Nephron progenitor cell (in vitro differentiated cells): ENCODE data around the gene SLC29A3.
A peak's percentile ranks its signal among the peaks of the same experiment; 100 is the strongest.

Experiments used
- DNase-seq: peaks from one replicate; pipeline ENCODE4 v3.0.0; 2021
- H3K27ac Mint-ChIP-seq: 2 replicates; pipeline ENCODE4 v1.8.0; 2021; ENCODE audit warnings: mild to moderate bottlenecking, moderate library complexity, mixed read lengths
- H3K27me3 Mint-ChIP-seq: 2 replicates; pipeline ENCODE4 v1.8.0; 2021; ENCODE audit warnings: mild to moderate bottlenecking, low read depth, mixed read lengths; ENCODE audit not compliant: poor library complexity
- H3K36me3 Mint-ChIP-seq: 2 replicates; pipeline ENCODE4 v1.8.0; 2021; ENCODE audit warnings: low read depth, mixed read lengths
- H3K4me1 Mint-ChIP-seq: 2 replicates; pipeline ENCODE4 v1.8.0; 2021; ENCODE audit warnings: mixed read lengths
- H3K4me3 Mint-ChIP-seq: 2 replicates; pipeline ENCODE4 v1.8.0; 2021; ENCODE audit warnings: mild to moderate bottlenecking, moderate library complexity, mixed read lengths
- H3K9me3 Mint-ChIP-seq: 2 replicates; pipeline ENCODE4 v1.8.0; 2021; ENCODE audit warnings: mild to moderate bottlenecking, moderate library complexity, mixed read lengths
- TF ChIP-seq, protein P1 (sequence below): fragments of 200-600 bp; sonication (generic); IDR thresholded peaks from 2 replicates; pipeline ENCODE4 v1.5.0; 2021; ENCODE audit warnings: antibody characterized with exemption

The SLC29A3 gene

DNA sequence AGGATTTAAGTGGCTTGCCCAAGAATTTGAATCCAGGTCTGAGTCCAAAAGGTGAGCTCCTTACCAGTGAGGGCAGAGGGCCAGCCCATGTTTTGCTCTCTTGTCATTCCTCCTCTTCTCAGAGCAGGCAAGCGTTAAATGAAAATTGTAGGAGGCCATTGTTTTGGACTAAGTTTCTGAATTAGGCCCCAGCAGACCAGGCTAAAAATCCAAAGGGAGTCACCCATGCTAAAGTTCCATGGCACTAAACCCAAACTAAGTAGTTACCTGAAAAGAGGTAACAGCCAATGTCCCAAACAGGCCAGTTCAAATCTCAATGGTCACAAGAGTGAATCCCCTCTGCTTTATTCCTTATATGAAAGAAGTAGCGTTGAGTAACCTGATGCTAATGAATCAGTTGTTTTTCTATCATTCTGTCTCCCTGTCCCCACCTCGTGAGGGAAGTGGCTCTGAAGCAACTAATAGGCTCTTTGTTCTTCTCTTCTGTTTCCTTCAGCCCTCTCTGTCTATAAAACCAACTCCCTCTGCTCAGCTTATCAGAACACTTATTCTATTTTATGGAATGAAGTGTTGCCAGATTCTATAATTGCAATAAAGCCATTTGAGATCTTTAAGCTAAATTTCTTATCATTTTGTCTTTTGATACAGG, 60.2 kb downstream of the SLC29A3 start:
- H3K9me3 Mint-ChIP-seq = no peaks in the 10 kb centered on the region
- H3K4me3 Mint-ChIP-seq = no peak overlapping the region
- H3K4me1 Mint-ChIP-seq = peaks cover 6% of the 10 kb centered on the region
- no peak for DNase-seq
- no peak overlapping the region for H3K27ac Mint-ChIP-seq
- TF ChIP-seq, protein P1, sequence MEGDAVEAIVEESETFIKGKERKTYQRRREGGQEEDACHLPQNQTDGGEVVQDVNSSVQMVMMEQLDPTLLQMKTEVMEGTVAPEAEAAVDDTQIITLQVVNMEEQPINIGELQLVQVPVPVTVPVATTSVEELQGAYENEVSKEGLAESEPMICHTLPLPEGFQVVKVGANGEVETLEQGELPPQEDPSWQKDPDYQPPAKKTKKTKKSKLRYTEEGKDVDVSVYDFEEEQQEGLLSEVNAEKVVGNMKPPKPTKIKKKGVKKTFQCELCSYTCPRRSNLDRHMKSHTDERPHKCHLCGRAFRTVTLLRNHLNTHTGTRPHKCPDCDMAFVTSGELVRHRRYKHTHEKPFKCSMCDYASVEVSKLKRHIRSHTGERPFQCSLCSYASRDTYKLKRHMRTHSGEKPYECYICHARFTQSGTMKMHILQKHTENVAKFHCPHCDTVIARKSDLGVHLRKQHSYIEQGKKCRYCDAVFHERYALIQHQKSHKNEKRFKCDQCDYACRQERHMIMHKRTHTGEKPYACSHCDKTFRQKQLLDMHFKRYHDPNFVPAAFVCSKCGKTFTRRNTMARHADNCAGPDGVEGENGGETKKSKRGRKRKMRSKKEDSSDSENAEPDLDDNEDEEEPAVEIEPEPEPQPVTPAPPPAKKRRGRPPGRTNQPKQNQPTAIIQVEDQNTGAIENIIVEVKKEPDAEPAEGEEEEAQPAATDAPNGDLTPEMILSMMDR = no peak
- H3K36me3 Mint-ChIP-seq = no peaks in the 10 kb centered on the region
- H3K27me3 Mint-ChIP-seq = peaks cover 28% of the 10 kb centered on the region

DNA sequence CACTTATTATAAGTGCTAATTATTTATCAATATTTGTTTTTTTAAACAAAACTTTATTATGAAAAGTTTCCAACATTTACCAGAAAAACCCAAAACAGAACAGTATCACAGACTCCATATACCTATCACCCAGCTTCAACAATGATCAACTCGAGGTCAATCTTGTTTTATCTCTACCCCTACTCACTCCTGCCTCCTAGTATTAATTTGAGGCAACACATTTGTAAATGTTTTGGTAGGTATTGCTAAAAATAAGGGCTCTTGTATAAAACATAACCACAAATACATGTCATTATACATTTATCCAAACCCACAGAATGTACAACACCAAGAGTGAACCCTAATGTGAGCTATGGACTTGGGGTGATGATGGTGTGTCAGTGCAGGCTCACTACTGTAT, 61.8 kb downstream of the SLC29A3 start:
- H3K27me3 Mint-ChIP-seq = peaks cover 16% of the 10 kb centered on the region
- TF ChIP-seq, protein P1 = no peak
- no peak for DNase-seq
- no peaks in the 10 kb centered on the region for H3K36me3 Mint-ChIP-seq
- no peaks in the 10 kb centered on the region for H3K9me3 Mint-ChIP-seq
- no peak overlapping the region for H3K27ac Mint-ChIP-seq
- H3K4me3 Mint-ChIP-seq = no peak overlapping the region
- H3K4me1 Mint-ChIP-seq = peaks cover 6% of the 10 kb centered on the region

DNA sequence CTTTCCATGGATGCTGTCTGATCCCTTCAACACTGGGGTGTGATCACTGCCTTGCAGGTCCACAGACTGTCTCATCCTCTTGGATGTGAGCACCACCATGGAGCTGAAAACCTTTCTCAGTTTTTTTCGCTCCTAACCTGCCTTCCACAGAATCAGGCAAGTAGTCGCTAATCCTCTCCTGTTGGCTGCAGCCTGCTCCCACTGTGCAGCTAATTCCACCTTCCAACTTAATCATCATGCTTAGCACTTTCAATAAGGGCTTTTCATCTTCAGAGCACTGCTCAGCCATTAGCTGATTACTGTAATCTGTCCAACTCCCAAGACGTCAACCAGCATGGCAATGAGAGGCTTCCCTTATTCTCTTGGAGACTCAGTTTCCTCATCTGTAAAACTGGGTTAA, 62.6 kb downstream of the SLC29A3 start:
- Mint-ChIP-seq H3K36me3 (no peaks in the 10 kb centered on the region), H3K27me3 (peaks cover 22% of the 10 kb centered on the region), H3K9me3 (no peaks in the 10 kb centered on the region), H3K27ac (no peak overlapping the region), H3K4me3 (no peak overlapping the region), H3K4me1 (peaks cover 6% of the 10 kb centered on the region)
- no peak for DNase-seq
- TF ChIP-seq, protein P1 = no peak

DNA sequence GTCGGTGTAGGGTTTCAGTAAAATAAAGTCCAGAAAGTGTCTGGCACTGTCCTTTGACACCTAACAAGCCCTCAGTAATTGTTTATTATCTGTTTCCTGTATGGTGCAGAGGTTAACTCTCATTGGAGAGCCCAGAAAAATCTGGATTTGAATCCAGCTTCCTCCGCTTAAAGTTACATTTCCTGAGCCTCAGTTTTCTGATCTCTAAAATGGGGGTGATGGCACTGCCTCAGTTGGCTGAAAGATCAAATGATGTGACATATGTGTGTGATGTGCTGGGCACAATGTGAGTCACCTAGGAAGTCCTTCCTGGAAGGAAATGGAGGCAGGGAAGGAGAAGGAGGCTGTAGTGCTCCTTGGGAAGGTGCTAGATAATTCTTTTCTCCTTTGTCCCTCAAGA, 63.0 kb downstream of the SLC29A3 start:
- Mint-ChIP-seq H3K36me3 (no peaks in the 10 kb centered on the region), H3K9me3 (no peaks in the 10 kb centered on the region), H3K27me3 (peaks cover 26% of the 10 kb centered on the region), H3K4me1 (peaks cover 6% of the 10 kb centered on the region), H3K4me3 (no peak overlapping the region), H3K27ac (no peak overlapping the region)
- TF ChIP-seq, protein P1 = no peak
- DNase-seq = no peak

DNA sequence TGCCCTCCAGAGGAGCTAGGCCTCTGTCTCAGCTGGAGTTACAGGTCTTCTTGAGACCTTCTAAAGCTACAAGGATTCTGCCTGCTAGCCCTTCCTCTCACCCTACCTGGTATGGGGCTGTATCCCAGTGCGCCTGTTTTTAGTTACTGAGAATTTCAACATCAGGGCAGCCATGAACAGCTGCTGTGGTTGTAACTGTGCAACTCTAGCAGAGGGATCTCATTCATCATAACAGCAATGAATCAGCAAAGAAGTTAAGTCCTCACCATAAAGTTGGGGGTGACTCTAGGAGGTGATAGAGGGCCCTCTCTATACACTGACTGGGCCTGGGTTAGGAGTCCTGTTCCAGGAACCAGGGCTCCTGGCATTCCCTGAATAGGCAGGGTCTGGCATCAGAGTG, 63.7 kb downstream of the SLC29A3 start:
- TF ChIP-seq, protein P1 = no peak
- H3K4me3 Mint-ChIP-seq = no peak overlapping the region
- H3K36me3 Mint-ChIP-seq = no peaks in the 10 kb centered on the region
- no peak overlapping the region for H3K27ac Mint-ChIP-seq
- DNase-seq = no peak
- H3K27me3 Mint-ChIP-seq = peaks cover 29% of the 10 kb centered on the region
- no peaks in the 10 kb centered on the region for H3K9me3 Mint-ChIP-seq
- H3K4me1 Mint-ChIP-seq = peaks cover under 1% of the 10 kb centered on the region

DNA sequence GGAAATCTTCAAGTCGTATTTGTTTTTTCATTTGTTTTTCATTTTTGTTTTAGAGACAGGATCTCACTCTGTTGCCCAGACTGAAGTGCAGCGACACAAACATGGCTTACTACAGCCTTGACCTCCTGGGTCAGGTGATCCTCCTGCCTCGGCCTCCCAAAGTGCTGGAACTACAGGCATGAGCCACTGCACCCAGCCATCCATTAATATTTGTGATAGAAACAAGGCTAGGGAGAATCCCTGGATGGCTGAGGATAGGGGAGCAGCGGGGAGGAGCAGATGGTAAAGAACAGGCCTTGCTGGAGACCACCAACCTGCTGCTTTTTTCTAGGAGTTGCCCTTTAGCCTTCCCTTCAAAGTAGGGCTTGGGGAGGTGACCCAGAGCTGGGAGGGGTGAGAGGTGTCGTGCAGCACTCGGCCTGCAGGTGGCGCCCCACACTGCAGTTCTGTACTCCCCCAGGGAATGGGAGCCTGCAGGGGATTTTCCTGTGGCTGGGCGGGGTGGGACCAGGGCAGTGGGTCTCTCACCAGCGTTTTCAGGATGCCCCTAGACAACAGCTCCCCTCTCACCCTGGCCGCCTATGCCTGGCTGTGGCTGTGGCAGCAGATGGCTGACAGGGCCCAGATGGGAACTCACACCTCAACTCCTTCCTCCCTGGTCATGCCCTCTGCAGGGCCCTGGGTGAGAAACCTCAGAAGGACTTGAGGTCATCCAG, 65.1 kb downstream of the SLC29A3 start:
- H3K9me3 Mint-ChIP-seq = no peaks in the 10 kb centered on the region
- TF ChIP-seq, protein P1 = peak; percentile 90
- peak; percentile 93 for DNase-seq
- no peaks in the 10 kb centered on the region for H3K36me3 Mint-ChIP-seq
- no peak overlapping the region for H3K4me3 Mint-ChIP-seq
- no peak overlapping the region for H3K27ac Mint-ChIP-seq
- peaks cover 38% of the 10 kb centered on the region for H3K27me3 Mint-ChIP-seq
- H3K4me1 Mint-ChIP-seq = no peaks in the 10 kb centered on the region
